Ovary (tissue), 9 donors: ENCODE data around the gene SLC1A4. TPM values are rescaled to one million over a fixed set of nuclear protein-coding genes. Genes with fewer than 3 reads are reported as not detected.

Experiments
- DNase-seq, 5 donors: peaks; one replicate each; pipeline ENCODE4 v3.0.0-alpha.2; 2019 to 2020
- H3K27ac ChIP-seq, 2 donors: fragments of 200-600 bp; one replicate each; pipeline versions ENCODE4 v1.5.1 to v1.8.0; 2019 to 2022
- H3K27me3 ChIP-seq: fragments of 200-600 bp; one replicate; pipeline ENCODE4 v1.8.0; 2022
- H3K36me3 ChIP-seq: fragments of 200-600 bp; sonication (generic); one replicate; pipeline ENCODE4 v1.5.1; 2019
- H3K4me1 ChIP-seq: one replicate; pipeline ENCODE4 v1.8.1; 2013; ENCODE audit warnings: mild to moderate bottlenecking, moderate library complexity; ENCODE audit not compliant: insufficient read depth
- H3K4me3 ChIP-seq: fragments of 200-600 bp; sonication (generic); one replicate; pipeline ENCODE4 v1.5.1; 2017
- H3K9me3 ChIP-seq, 2 donors: fragments of 200-600 bp in 1 of 2; sonication (generic) in 1 of 2; one replicate each; pipeline versions ENCODE4 v1.5.1 to v1.8.1; 2013 to 2019; ENCODE audit warnings: mild to moderate bottlenecking in 1 of 2, moderate library complexity in 1 of 2
- CTCF ChIP-seq, 3 donors: fragments of 450-650 bp in 2 of 3; fragments of 200-600 bp in 1 of 3; IDR thresholded peaks; one replicate each; pipeline versions ENCODE4 v1.5.1 to v1.8.0; 2016 to 2022; ENCODE audit warnings: antibody characterized with exemption in 3 of 3, mild to moderate bottlenecking in 1 of 3
- EP300 ChIP-seq: sonication (generic); formaldehyde crosslinking; IDR thresholded peaks from one replicate; pipeline ENCODE4 v1.6.1; 2017; ENCODE audit warnings: antibody characterized with exemption
- POLR2A ChIP-seq: fragments of 450-650 bp; IDR thresholded peaks from one replicate; pipeline ENCODE4 v1.6.1; 2017; ENCODE audit warnings: antibody characterized with exemption, mild to moderate bottlenecking, moderate library complexity
- WGBS, 3 donors: extraction: QIAGEN DNeasy Blood & Tissue Kit in 1 of 3; methylation state at CpG; one replicate each; pipeline versions ENCODE4 v1.1.5 to v1.1.7; 2013 to 2017; 5-methylcytosine and 5-hydroxymethylcytosine counted together
- intact Hi-C, 4 donors: fragments of 100-400 bp; cut with DNase I; formaldehyde crosslinking; loops; one replicate each; pipeline versions ENCODE4 v1.11.0 to v1.15.1; 2022 to 2023
- polyA plus RNA-seq, 2 donors: library from polyadenylated mRNA; stranded (reverse); fragments of 200-250 nt in 1 of 2; fragments of 350-450 nt in 1 of 2; fragmentation: Illumina TruSeq in 1 of 2; extraction: RNeasy Lipid Tissue Mini Kit (QIAGEN cat#74804) in 1 of 2; gene quantifications; one replicate each; pipeline ENCODE4 v1.2.3, GENCODE V29; 2013 to 2014
- total RNA-seq, 7 donors: library from RNA; depleted of rRNA in 2 of 7; stranded (reverse); fragments of >200 nt in 2 of 7; fragmentation: NEBNext Ultra II Directional in 3 of 7; extraction: Animal tissue kit (Norgen Biotek cat#: 25700) in 3 of 7; gene quantifications; one replicate each; pipeline versions ENCODE4 v1.1.0 to v1.2.4, GENCODE V29; 2016 to 2023
- donor health status: DM: no; HTN: no; CAD: no; lungs with moderate emphysema.
- donor health status: DM: no; HTN: no; CAD: no.
- donor health status: Bipolar disorder and iron deficiency.
- donor health status: DM: yes; HTN: yes; CAD: no.
- donor health status: DM: no; HTN: no; CAD: no.
- donor health status: DM: yes; HTN: yes; CAD: no.

The SLC1A4 gene
- total and polyA plus RNA-seq, 9 donors = 5.3 to 51.1 (median 21.3) TPM

GRCh38 chr2:64952511-64953482, 36.4 kb upstream of the SLC1A4 start:
- Histone ChIP-seq H3K9me3 (no peaks in the 10 kb centered on the region), H3K27ac (no peak overlapping the region), H3K27me3 (no peaks in the 10 kb centered on the region), H3K4me3 (no peak overlapping the region), H3K36me3 (no peaks in the 10 kb centered on the region), H3K4me1 (no peaks in the 10 kb centered on the region)
- WGBS, 3 donors = 90 to 93% (median 92%) methylated on average over 15 of the region's 15 CpGs
- no peak for DNase-seq
- intact Hi-C loops = no loop called here
- TF ChIP-seq CTCF (IDR thresholded peaks at IDR 0.05) (no peak), POLR2A (no peak), EP300 (no peak)

GRCh38 chr2:64955467-64955866, 33.7 kb upstream of the SLC1A4 start:
- Histone ChIP-seq H3K27me3 (no peaks in the 10 kb centered on the region), H3K4me3 (no peak overlapping the region), H3K36me3 (no peaks in the 10 kb centered on the region), H3K9me3 (no peaks in the 10 kb centered on the region), H3K27ac (no peak overlapping the region), H3K4me1 (peaks cover 7% of the 10 kb centered on the region)
- intact Hi-C loops = no loop called here
- WGBS, 3 donors = 88 to 98% (median 91%) methylated on average over 2 of the region's 2 CpGs
- DNase-seq = no peak
- TF ChIP-seq POLR2A = no peak
- TF ChIP-seq CTCF (IDR thresholded peaks at IDR 0.05) = no peak
- TF ChIP-seq EP300 = no peak

GRCh38 chr2:64957109-64957903, 31.9 kb upstream of the SLC1A4 start:
- no peak for DNase-seq
- Histone ChIP-seq H3K36me3 (no peaks in the 10 kb centered on the region), H3K4me1 (peaks cover 11% of the 10 kb centered on the region), H3K27ac (no peak overlapping the region), H3K4me3 (no peak overlapping the region), H3K9me3 (no peaks in the 10 kb centered on the region), H3K27me3 (no peaks in the 10 kb centered on the region)
- 89 to 91% (median 90%) methylated on average over 9 of the region's 9 CpGs for WGBS, 3 donors
- intact Hi-C loops = no loop called here
- TF ChIP-seq POLR2A = no peak
- TF ChIP-seq EP300 = no peak
- no peak for TF ChIP-seq CTCF (IDR thresholded peaks at IDR 0.05)

GRCh38 chr2:64958556-64958955, 30.6 kb upstream of the SLC1A4 start:
- Histone ChIP-seq H3K9me3 (no peaks in the 10 kb centered on the region), H3K27me3 (no peaks in the 10 kb centered on the region), H3K27ac (no peak overlapping the region), H3K36me3 (no peaks in the 10 kb centered on the region), H3K4me1 (peaks cover 11% of the 10 kb centered on the region), H3K4me3 (no peak overlapping the region)
- intact Hi-C loops = no loop called here
- TF ChIP-seq EP300 = no peak
- no peak for TF ChIP-seq CTCF (IDR thresholded peaks at IDR 0.05)
- TF ChIP-seq POLR2A = no peak
- WGBS, 3 donors = 85 to 89% (median 88%) methylated on average over 9 of the region's 9 CpGs
- DNase-seq = no peak
